H9 (cell line): Measurements from ENCODE around the gene DENND6B. TPM values are rescaled to one million over a fixed set of nuclear protein-coding genes. Genes with fewer than 3 reads are reported as not detected.

Experiments used
- DNase-seq: peaks from one replicate; pipeline ENCODE4 v3.0.0-alpha.2; 2017
- H2AFZ ChIP-seq: one replicate; pipeline ENCODE4 v1.6.1; 2013; ENCODE audit warnings: mild to moderate bottlenecking, low read length, control low read depth, moderate library complexity
- H2AK5ac ChIP-seq: 2 replicates; pipeline ENCODE4 v1.6.1; 2013; ENCODE audit warnings: low read length, control low read depth, mixed read lengths; ENCODE audit not compliant: insufficient read length
- H2BK120ac ChIP-seq: one replicate; pipeline ENCODE4 v1.6.1; 2013; ENCODE audit warnings: low read depth, mild to moderate bottlenecking, low read length, control low read depth, inconsistent platforms; ENCODE audit not compliant: poor library complexity, severe bottlenecking
- H2BK12ac ChIP-seq: 2 replicates; pipeline ENCODE4 v1.6.1; 2013; ENCODE audit warnings: low read length, control low read depth, mixed read lengths, low read depth; ENCODE audit not compliant: insufficient read length
- H2BK15ac ChIP-seq: 2 replicates; pipeline ENCODE4 v1.6.1; 2013; ENCODE audit warnings: low read depth, low read length, control low read depth
- H2BK20ac ChIP-seq: one replicate; pipeline ENCODE4 v1.6.1; 2013; ENCODE audit warnings: low read depth, mild to moderate bottlenecking, low read length, control low read depth, inconsistent platforms; ENCODE audit not compliant: poor library complexity, severe bottlenecking
- H2BK5ac ChIP-seq: 2 replicates; pipeline ENCODE4 v1.6.1; 2013; ENCODE audit warnings: low read length, control low read depth, mixed read lengths; ENCODE audit not compliant: insufficient read length
- H3K14ac ChIP-seq: 2 replicates; pipeline ENCODE4 v1.6.1; 2013; ENCODE audit warnings: low read length, control low read depth; ENCODE audit not compliant: insufficient read depth
- H3K18ac ChIP-seq: 2 replicates; pipeline ENCODE4 v1.6.1; 2013; ENCODE audit warnings: low read depth, mild to moderate bottlenecking, mixed read lengths, low read length, control low read depth; ENCODE audit not compliant: insufficient read length
- H3K23ac ChIP-seq: 2 replicates; pipeline ENCODE4 v1.6.1; 2013; ENCODE audit warnings: low read length, control low read depth, mixed read lengths, low read depth; ENCODE audit not compliant: insufficient read length
- H3K23me2 ChIP-seq: 2 replicates; pipeline ENCODE4 v1.6.1; 2013; ENCODE audit warnings: low read depth, mild to moderate bottlenecking, mixed read lengths, low read length, control low read depth; ENCODE audit not compliant: insufficient read length, poor library complexity, severe bottlenecking
- H3K27ac ChIP-seq: 2 replicates; pipeline ENCODE4 v1.5.1; 2013; ENCODE audit warnings: low read length, control low read depth, mixed read lengths, low read depth; ENCODE audit not compliant: insufficient read length
- H3K27me3 ChIP-seq: 2 replicates; pipeline ENCODE4 v1.6.1; 2013; ENCODE audit warnings: low read length, control low read depth, inconsistent platforms; ENCODE audit not compliant: insufficient read depth
- H3K4ac ChIP-seq: 2 replicates; pipeline ENCODE4 v1.6.1; 2013; ENCODE audit warnings: low read depth, mild to moderate bottlenecking, control low read depth, inconsistent platforms, low read length, moderate library complexity
- H3K4me1 ChIP-seq: 2 replicates; pipeline ENCODE4 v1.6.1; 2013; ENCODE audit warnings: low read length, control low read depth, inconsistent platforms; ENCODE audit not compliant: insufficient read depth
- H3K4me2 ChIP-seq: 2 replicates; pipeline ENCODE4 v1.6.1; 2013; ENCODE audit warnings: low read length, control low read depth, mixed read lengths; ENCODE audit not compliant: insufficient read length, insufficient read depth
- H3K56ac ChIP-seq: 2 replicates; pipeline ENCODE4 v1.6.1; 2013; ENCODE audit warnings: low read depth, mild to moderate bottlenecking, mixed read lengths, low read length, control low read depth; ENCODE audit not compliant: insufficient read length
- H3K79me1 ChIP-seq: 2 replicates; pipeline ENCODE4 v1.6.1; 2013; ENCODE audit warnings: low read depth, mild to moderate bottlenecking, moderate library complexity, low read length, control low read depth, inconsistent platforms; ENCODE audit not compliant: insufficient read depth, poor library complexity, severe bottlenecking
- H3K79me2 ChIP-seq: 2 replicates; pipeline ENCODE4 v1.6.1; 2013; ENCODE audit warnings: low read length, control low read depth, inconsistent platforms; ENCODE audit not compliant: insufficient read depth
- H3K9ac ChIP-seq: 2 replicates; pipeline ENCODE4 v1.6.1; 2013; ENCODE audit warnings: low read length, control low read depth, mixed read lengths; ENCODE audit not compliant: insufficient read length; ENCODE audit errors: extremely low read depth
- H3K9me3 ChIP-seq: one replicate; pipeline ENCODE4 v1.6.1; 2013; ENCODE audit warnings: low read depth, low read length, inconsistent platforms; ENCODE audit not compliant: control insufficient read depth
- H3T11ph ChIP-seq: one replicate; pipeline ENCODE4 v1.6.1; 2013; ENCODE audit warnings: mild to moderate bottlenecking, low read length, control low read depth, inconsistent platforms
- H4K20me1 ChIP-seq: one replicate; pipeline ENCODE4 v1.6.1; 2013; ENCODE audit not compliant: control insufficient read depth, insufficient read length, insufficient read depth
- H4K5ac ChIP-seq: 2 replicates; pipeline ENCODE4 v1.6.1; 2013; ENCODE audit warnings: low read depth, mild to moderate bottlenecking, mixed read lengths, low read length, control low read depth; ENCODE audit not compliant: insufficient read length
- H4K8ac ChIP-seq: replicated peaks from 2 replicates; pipeline ENCODE4 v1.6.1; 2013; ENCODE audit warnings: low read length, control low read depth, mixed read lengths, low read depth; ENCODE audit not compliant: insufficient read length
- H4K91ac ChIP-seq: 2 replicates; pipeline ENCODE4 v1.6.1; 2013; ENCODE audit warnings: low read depth, mild to moderate bottlenecking, moderate library complexity, mixed read lengths, low read length, control low read depth; ENCODE audit not compliant: insufficient read length
- H3K27ac Mint-ChIP-seq, 3 experiments: 2 replicates in 2 of 3; 3 replicates in 1 of 3; pipeline ENCODE4 v1.8.0; 2020 to 2021; ENCODE audit warnings: mixed read lengths in 3 of 3, mild to moderate bottlenecking in 1 of 3, moderate library complexity in 1 of 3
- H3K27me3 Mint-ChIP-seq: 2 replicates; pipeline ENCODE4 v1.8.0; 2021; ENCODE audit warnings: low read depth, mild to moderate bottlenecking, moderate library complexity, mixed read lengths
- H3K36me3 Mint-ChIP-seq, 3 experiments: 2 replicates in 2 of 3; 3 replicates in 1 of 3; pipeline ENCODE4 v1.8.0; 2020 to 2021; ENCODE audit warnings: low read depth in 3 of 3, mixed read lengths in 3 of 3; ENCODE audit not compliant: insufficient read depth in 1 of 3
- H3K4me1 Mint-ChIP-seq, 2 experiments: 2 replicates each; pipeline ENCODE4 v1.8.0; 2020; ENCODE audit warnings: mixed read lengths in 2 of 2
- H3K4me3 Mint-ChIP-seq, 2 experiments: 2 replicates in 1 of 2; 3 replicates in 1 of 2; pipeline ENCODE4 v1.8.0; 2020 to 2021; ENCODE audit warnings: mild to moderate bottlenecking in 2 of 2, mixed read lengths in 2 of 2, moderate library complexity in 1 of 2
- H3K9me3 Mint-ChIP-seq, 2 experiments: 2 replicates in 1 of 2; 3 replicates in 1 of 2; pipeline ENCODE4 v1.8.0; 2020; ENCODE audit warnings: mild to moderate bottlenecking in 2 of 2, mixed read lengths in 2 of 2, moderate library complexity in 1 of 2
- CTCF ChIP-seq: fragments of 200-600 bp; sonication (generic); conservative IDR thresholded peaks from 3 replicates; pipeline ENCODE4 v1.8.0; 2021; ENCODE audit warnings: antibody characterized with exemption, mild to moderate bottlenecking
- WGBS: extraction: QIAGEN DNeasy Blood & Tissue Kit; methylation state at CpG from one replicate; pipeline ENCODE4 v1.1.7; 2013; ENCODE audit warnings: missing lambda C conversion rate, low lambda C conversion rate, mixed read lengths; ENCODE audit not compliant: insufficient read length; ENCODE audit errors: extremely low coverage; 5-methylcytosine and 5-hydroxymethylcytosine counted together
- total RNA-seq: library from RNA; stranded (reverse); gene quantifications from 2 replicates; pipeline ENCODE4 v1.2.1, GENCODE V29; 2021

DENND6B gene
- total RNA-seq, 1 experiment from 2014 or later: 1.5 TPM

- no peak overlapping the region for H3K4me3 Mint-ChIP-seq
Measured at GRCh38 chr22:50280708-50281383, 46.0 kb downstream of the DENND6B start.

More at GRCh38 chr22:50280708-50281383, 46.0 kb downstream of the DENND6B start:
- TF ChIP-seq CTCF: no peak
- Histone ChIP-seq H4K20me1 (no peaks in the 10 kb centered on the region), H4K8ac (no peak overlapping the region), H3K79me1 (no peaks in the 10 kb centered on the region), H3K9me3 (no peaks in the 10 kb centered on the region), H2BK15ac (no peak overlapping the region), H3K4me1 (no peaks in the 10 kb centered on the region), H3K23me2 (peaks cover 3% of the 10 kb centered on the region), H2BK120ac (no peak overlapping the region), H3K56ac (no peak overlapping the region), H2AFZ (no peak overlapping the region), H3K9ac (no peak overlapping the region), H2BK12ac (no peak overlapping the region), H3K4me2 (no peak overlapping the region), H2BK20ac (no peak overlapping the region), H4K91ac (no peak overlapping the region), H3K27me3 (no peaks in the 10 kb centered on the region), H3K27ac (no peak overlapping the region), H3K14ac (no peak overlapping the region), H3K18ac (no peak overlapping the region), H3K4ac (no peak overlapping the region), H3K79me2 (no peaks in the 10 kb centered on the region), H4K5ac (no peak overlapping the region), H3K23ac (no peak overlapping the region), H2BK5ac (no peak overlapping the region), H3T11ph (no peak overlapping the region), H2AK5ac (no peak overlapping the region)
- no peak for DNase-seq
- Mint-ChIP-seq H3K4me1 (no peaks in the 10 kb centered on the region), H3K9me3 (peaks cover 6 to 9% of the 10 kb centered on the region in 2 experiments), H3K27ac (no peak overlapping the region), H3K27me3 (no peaks in the 10 kb centered on the region), H3K36me3 (peaks cover 37 to 62% (median 59%) of the 10 kb centered on the region in 3 experiments)
- WGBS: no CpG with 5 or more reads among the region's 47 CpGs
